GF-D8 (cell line): Measurements from ENCODE around the gene LINC01488.

Source experiments
- DNase-seq: peaks from one replicate; lab custom pipeline; 2025; lab: John Stamatoyannopoulos, UW

LINC01488 gene

DNA sequence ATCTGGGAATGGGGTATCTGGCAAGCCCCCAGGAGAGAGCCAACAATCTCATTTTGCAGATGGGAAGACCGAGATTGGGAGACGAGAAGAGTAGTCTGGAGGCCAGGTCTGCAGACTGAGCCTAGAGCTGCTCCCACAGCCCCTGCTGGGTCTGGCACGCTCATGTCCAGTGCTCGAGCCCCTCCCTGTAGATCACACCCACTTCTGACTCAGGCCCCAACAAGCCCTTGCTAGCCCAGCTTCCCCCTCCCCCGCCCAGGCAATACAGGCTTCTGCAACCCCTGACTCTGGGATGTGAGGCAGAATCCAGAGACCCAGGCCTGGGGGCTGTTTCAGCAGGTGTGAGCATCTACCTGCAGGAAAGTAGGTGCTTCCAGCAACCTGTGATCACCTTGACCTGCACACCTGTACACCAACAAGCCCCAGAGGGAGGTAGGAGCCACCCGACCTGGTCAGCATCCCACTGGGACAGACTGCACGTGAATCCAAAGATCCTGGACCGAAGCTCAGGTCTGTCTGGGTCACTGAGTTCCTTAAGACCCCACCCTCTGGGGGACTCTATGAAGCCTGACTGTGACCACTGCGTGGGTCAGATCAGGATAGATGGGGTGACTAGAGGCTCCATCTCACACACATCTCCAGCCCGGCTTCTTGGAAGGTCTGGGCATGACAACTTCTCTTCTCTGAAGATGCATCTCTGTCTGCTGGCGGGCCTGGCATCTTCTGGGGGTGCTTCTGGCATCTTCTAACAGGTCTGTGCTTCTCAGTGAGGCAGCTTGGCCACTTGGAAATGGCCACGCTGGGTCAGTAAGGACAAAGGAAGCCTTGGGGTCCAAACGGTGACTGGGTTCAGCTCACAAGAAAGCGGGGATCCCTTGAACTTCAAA, 29.3 kb downstream of the LINC01488 start:
- no peak for DNase-seq

DNA sequence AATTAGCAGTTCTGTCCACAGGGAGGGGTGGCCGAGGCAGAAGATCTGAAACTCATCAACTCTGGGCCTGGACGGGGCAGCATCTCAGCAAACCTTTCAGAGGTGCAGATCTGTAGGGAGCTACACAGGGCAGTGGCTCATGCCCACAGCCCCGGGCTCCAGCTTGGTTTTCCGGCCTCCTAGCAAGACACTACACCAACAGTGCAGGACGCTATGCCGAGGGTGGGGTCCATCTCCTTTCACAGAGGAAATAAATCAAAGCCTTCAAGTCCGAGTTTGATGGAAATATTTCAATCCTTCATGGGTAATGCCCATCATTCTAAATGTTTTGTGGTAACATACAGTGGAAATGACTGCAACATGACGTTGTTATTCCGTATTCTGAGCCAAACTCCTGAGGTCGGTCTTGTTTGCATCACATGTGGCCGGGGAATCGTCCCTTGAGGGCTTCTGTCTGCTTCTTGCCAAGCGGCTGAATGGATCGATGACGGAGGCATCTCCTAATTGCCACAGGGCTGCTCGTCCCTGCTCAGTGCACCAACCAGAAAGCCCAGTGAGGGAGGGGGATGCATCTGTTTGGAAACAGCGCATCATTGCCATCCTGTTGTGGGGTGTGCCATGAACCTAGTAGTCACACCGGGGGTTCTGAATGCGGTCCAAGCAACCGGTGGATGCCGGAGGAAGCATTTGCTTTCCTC, 30.0 kb downstream of the LINC01488 start:
- no peak for DNase-seq

DNA sequence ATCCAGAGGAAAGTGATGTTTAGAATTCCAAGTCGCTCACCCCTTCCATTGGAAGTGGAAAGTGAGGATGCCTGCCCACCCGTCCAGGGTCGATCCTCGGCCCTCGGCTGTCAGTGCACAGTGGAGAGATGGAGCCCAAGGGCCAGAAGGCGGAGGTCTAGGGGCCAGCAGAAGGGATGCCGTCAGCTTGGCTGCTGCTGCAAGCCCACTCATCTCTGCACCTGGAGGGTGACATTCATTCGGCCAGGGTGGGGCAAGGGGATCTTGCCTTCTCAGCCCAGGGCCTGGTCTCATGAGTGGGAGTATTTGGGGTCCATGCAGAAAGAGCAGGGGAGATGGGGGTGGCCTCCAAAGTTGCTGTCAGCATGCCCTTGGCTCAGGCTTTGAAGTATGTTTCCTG, 30.7 kb downstream of the LINC01488 start:
- no peak for DNase-seq

DNA sequence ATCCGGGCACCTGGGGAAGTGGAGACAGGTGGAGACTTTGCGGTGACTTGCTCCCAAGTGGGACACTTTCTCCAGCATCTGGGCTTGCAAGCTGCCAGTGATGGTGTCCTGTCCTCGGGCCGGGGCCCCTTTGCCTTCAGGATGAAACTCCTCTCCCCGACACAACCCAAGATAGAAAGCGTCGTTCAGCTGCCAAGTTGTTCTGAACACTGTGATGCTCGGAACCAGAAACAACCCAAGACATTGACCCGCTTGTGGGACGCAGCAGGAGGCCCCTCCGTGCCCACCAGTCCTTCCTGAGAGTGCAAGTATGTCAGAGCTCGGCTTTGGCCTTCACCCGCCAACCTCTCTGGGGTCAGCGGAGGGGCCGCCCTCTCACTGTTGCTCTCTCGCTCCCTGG, 31.3 kb downstream of the LINC01488 start:
- no peak for DNase-seq

DNA sequence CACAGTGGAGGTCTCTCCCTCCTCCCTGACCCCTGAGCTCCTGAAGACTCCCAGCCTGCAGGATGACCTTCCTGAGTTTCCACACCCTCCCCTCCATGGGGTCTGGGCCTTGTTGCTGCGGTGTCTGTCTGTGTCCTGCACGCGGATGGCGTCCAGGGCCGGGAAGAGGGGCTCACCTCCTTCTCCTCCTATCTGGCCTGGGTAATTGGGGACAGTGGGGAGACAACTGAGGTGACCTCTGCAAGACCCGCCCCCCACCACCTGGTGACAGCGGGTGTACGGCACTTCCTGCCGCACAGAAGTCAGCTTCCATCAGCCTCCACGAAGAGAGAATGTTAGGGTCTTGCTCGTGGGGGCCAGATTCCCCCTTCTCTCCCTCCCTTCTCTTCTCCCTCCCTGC, 31.7 kb downstream of the LINC01488 start:
- no peak for DNase-seq

DNA sequence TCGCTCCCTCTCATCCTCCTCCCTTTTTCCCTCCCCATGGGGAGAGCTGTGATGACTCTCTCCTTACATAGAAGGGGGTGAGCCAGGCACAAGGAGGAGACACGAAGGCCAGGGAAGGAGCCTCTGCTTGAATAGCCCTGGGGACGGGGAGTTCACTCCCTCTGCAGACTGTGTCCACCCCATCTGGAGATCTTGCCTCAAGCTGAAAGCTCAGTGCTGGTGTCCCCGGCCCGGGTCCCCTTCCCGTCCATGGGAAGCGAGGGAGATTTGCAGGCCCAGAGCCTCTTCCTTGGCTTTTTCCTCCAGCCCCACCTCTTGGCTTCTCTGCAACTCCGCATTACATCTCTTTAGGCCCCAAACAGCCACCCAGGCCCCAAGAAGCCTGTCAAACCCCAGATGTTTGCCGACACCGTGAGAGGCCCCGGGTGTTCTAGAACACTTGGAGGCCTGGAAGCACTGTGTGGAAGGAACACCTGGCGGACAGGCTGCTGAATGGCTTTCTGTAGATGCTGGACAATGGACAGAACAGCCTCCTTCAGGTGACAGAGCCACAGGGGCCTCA, 32.3 kb downstream of the LINC01488 start:
- DNase-seq: no peak

DNA sequence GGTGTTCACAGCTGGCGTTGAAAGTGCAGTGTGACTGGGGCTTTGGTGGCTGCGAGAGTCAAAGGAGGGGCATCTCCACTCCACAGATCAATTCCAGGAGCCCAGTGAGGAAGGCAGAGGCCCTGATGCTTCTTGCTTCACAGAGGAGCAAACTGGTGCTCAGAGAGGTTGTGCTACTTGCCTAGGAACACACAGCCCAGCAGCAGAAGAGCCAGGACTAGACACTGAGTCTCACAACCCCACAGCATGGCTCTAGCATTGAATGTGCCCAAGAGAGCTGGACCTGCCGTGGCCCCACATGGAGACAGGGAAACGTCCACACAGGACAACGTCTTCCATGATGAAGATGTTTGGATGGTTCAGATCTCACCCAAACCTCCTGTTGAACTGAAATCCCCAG, 33.3 kb downstream of the LINC01488 start:
- no peak for DNase-seq

DNA sequence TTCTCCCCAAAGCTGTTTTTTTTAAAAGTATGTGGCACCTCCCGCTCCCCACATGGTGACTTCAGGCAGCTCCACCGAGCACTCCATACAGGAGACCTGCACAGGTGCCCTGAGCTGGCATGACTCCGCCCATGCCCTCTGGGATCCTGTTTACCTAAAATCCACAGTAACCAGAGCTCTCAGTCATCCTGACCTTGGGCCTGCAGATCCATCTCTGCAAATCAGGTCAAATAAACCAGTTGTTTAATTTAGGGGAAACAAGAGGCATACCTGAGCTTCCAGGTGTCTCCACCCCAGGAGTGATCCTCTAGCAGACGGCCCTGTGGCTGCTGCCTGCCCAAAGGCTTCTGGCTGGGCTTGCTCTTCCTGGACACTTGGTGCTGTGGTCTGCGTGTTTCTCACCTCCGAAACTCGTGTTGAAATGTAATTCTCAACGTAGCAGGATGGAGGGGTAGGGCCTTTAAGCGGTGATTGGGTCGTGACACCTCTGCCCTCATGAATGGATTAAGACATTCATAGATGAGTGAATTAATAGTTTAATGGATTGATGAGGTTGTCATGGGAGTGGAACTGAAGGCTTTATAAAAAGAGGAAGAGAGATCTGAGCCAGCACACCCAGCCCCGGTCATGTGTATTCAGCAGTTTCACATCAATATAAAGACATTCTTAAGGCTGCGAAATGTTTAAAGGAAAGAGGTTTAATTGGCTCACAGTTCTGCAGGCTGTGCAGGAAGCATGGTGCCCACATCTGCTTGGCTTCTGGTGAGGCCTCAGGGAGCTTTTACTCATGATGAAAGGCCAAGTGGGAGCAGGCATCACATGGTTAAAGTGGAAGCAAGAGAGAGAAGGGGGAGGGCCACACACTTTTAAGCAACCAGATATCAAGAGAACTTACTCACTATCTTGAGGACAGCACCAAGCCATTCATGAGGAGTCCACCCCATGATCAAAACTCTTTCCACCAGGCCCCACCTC, 34.1 kb downstream of the LINC01488 start:
- DNase-seq: no peak

DNA sequence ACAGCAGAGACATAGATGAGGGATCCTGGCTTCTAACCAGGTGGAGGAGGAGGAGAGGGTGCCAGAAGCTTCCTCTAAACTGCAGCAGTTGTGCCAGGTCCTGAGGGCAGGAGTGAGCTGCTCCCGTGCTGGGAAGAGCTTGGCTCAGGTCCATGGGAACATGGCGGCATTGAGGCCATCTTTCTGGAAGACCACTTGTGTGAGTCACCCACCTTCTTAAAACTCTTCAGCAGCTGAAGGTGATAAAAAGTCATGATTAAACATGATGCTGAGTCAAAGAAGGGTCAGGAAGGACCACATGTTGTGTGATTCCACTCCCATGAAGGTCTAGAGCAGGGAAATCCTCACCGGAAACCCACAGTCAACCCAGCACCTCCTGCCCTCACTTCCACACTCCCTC, 35.1 kb downstream of the LINC01488 start:
- DNase-seq: no peak

DNA sequence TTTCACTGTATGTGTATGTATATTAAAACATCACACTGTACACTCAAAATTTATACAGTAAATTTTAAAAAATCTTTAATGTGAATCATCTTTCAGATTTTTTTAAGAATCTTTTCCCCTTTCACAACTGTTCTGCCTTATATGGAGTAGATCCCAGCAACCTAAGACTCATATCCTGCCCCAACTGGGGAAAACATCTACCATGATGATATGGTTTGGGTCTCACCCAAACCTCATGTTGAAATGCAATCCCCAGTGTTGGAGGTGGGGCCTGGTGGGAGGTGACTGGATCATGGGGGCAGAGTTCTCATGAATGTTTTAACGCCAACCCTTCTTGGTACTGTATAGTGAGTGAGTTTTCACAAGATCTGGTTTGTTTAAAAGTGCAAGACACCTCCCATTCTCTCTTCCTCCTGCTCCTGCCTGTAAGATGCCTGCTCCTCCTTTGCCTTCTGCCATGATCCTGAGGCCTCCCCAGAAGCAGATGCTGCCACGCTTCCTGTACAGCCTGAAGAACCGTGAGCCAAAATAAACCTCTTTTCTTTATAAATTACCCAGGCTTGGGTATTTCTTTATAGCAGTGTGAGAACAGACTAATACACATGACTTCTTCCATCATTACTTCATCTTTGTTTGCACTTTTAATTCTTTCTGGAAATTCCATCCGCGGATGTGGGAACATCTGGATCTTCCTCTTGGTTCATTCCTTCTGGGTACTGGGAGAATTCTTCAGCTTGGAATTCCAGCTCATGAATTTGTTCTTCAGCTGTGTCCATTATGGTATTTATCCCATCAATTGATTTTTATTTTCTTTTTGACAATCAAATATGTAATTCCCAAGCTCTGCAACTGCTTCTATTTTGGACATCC, 36.9 kb downstream of the LINC01488 start:
- no peak for DNase-seq

DNA sequence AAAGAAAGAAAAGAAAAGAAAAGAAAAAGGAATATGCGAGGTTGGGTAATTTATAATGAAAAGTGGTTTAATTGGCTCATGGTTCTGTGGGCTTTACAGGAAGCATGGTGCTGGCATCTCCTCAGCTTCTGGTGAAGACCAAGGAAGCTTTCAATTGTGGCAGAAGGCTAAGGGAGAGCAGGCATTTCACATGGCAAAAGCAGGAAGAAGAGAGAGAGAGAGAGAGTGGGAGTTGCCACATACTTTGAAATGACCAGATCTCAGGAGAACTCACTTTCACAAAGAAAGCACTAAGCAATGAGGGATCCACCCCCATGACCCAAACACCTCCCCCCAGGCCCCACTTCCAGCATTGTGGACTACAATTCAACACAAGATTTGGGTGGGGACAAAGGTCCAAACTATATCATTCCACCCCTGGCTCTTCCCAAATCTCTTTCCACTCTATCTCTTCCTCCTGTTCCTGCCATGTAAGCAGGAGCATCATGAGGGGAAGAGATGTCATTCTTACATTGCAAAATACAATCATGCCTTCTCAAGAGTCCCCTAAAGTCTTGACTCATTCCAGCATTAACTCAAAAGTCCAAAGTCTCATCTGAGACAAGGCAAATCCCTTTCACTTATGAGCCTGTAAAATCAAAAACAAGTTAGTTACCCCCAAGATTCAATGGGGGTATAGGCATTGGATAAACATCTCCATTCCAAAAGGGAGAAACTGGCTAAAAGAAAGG, 38.9 kb downstream of the LINC01488 start:
- no peak for DNase-seq

DNA sequence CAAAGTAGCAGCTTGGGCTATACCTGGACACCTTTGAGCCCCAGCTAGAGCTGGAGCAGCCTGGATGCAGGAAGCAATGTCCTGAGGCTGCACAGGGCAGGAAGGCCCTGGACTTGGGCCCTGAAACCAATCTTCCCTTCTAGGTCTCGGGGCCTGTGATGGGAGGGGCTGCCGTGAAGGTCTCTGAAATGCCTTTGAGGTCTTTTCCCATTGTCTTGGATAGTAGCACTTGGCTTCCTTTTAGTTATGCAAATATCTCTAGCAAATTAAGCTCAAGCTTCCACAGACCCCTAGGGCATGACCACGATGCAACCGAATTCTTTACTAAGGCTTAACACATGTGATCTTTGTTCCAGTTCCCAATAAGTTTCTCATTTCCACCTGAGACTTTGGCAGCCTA, 40.0 kb downstream of the LINC01488 start:
- DNase-seq: no peak

DNA sequence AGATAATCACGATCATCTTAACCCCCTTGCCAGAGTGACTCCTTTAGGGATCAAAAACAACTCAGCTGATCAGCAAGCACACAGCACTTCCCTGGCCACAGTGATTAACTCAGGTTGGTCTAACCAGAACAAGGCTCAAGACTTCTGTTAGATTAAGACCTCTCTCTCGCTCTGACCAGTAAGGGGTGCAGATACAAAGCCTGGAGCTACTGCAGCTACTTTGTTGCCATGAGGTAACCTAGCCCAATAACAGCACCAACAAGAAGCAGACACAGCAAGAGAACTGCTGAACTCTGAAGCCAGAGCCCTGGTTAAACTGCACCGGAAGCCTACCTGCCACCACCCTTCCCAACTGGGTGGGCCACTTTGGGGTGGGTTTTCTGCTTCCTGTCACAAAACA, 42.0 kb downstream of the LINC01488 start:
- DNase-seq: no peak

DNA sequence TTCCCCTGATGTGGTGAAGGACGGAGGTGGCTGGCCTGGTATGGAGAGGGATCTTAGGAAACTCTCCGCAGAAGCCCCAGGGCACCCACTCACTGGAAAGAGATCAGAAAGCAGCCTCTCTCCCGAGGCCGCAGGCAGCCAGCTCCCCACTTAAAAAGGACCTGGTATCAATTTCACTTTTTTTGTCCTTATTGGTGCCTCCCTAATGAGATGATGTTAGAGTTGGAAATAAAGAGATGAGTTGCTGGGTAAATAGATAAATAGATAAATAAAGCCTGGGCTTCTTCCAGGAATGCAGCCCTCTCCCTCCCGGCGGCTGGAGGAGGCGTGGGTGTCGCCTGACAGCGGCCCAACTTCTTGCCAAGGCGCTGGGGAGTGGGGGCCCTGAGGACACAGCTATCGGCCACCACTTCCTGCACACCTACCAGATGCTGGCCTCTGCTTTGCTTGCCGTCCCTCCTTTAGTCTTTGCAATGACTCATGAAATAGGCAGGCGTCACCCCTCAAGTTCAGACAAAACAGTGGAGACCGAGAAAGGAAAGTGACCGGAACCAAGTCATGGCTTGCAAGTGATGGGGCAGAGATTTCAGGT, 42.9 kb downstream of the LINC01488 start:
- no peak for DNase-seq

DNA sequence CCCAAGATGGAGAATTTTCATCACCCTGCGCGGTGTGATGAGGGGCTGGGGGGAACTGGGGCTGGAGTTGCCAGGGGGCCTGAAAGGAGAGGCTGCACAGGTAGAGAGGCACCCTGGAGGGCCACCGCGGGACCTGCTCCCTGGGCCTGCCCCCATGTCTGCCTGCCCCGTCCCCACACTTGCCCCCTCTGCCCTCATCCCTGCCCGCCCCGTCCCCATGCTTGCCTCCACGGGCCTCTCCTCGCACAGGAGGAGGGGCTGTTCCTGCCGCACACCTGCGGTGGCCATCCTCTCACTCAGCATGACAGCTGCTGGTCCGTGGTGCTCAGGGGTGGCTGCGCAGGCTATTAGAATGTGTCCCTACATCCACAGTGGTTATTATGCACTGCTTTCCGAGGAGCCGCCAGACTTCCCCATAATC, 43.5 kb downstream of the LINC01488 start:
- DNase-seq: no peak

DNA sequence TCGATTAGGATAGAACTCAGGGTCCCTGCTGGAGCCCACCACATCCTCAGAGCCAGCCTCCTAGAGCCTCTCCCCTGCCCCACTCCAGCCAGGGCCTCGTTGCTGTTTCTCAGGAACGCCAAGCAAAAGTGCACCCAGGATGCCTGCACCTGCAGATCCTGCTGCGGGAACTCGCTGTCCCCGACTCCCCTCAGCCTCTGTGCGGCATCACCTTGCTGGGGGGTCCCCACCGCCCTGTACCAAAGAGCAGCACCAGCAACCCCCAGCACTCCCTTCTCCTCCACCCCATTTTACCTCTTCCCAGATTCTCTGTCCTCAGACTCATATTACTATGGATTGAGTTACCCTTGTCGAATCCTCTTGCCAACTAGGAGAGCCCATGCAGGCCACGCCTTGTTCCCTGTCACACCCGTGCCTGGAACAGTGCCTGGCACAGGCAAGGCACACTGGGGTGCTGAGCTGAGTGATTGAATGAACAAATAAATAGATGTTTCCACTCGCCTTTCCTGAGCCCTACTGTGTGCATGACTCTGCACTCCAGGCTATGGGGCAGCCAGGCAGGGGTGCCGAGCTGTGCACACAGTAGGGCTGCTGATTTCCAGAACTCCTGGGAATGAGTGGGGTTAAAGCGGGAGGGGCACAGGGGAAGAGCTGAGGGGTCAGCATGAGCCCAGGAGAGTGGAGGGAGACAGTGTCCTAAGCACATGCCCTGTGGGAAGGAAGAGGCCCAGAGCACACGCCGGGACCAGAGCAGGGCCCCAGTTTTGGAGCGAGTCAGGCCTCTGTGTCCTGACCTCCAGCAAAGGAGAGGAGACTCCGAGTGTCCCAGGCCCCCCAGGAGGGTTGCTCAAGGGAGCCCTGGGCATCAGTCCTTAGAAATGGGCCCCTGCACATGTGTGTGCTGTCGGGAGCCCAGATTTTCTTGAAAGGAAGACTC, 44.3 kb downstream of the LINC01488 start:
- DNase-seq: no peak

DNA sequence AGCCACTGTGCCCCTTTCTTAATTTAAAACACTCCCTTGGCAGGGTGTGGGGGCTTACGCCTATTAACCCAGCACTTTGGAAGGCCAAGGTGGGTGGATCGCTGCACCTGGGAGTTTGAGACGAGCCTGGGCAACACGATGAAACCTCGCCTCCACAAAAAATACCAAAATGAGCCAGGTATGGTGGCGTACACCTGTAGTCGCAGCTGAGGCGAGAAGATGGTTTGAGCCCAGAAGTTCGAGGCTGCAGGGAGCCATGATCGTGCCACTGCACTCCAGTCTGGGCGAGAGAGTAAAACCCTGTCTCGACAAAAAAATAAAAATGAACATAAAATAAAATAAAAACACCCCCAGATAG, 45.0 kb downstream of the LINC01488 start:
- DNase-seq: no peak

DNA sequence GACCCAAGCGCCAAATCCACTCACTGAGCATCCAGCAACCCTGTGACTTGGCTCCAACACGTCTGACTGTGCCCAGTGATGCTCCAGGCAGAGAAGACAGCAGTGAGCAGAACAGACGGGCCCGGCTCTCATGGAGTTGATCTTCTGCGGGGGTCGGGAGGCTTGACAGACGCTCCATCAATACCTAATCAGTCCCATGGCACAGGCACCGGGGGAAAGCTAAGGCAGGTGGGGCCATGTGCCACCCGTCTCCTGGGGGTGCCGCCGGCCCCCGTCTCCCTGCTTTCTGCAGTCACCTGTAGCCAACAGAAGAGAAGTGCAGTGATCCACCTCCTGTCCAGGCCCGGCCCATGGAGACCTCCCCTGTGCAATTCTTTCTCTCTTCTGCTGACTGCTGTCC, 47.5 kb downstream of the LINC01488 start:
- DNase-seq: no peak
